BE2C (cell line): ENCODE measurements around the gene FRY.

ENCODE experiments used
- DNase-seq: peaks from one replicate; pipeline ENCODE4 v3.0.0-alpha.2; 2020
- H3K27me3 ChIP-seq: fragments of 250-450 bp; sonication (Bioruptor Pico); 2 replicates; pipeline ENCODE4 v1.5.1; 2020; ENCODE audit warnings: mild to moderate bottlenecking
- H3K36me3 ChIP-seq: fragments of 250-450 bp; sonication (Bioruptor Pico); 2 replicates; pipeline ENCODE4 v1.5.1; 2020; ENCODE audit warnings: mild to moderate bottlenecking
- H3K4me1 ChIP-seq: fragments of 250-450 bp; sonication (Bioruptor Pico); 2 replicates; pipeline ENCODE4 v1.5.1; 2020
- H3K4me3 ChIP-seq: 2 replicates; pipeline ENCODE4 v1.5.1; 2011; ENCODE audit warnings: low read depth, low read length
- H3K9me3 ChIP-seq: fragments of 250-450 bp; sonication (Bioruptor Pico); 2 replicates; pipeline ENCODE4 v1.5.1; 2020
- TF ChIP-seq, protein P1 (sequence below): IDR thresholded peaks from 2 replicates; pipeline ENCODE4 v1.5.1; 2012; ENCODE audit warnings: mild to moderate bottlenecking, low read depth, low read length

The FRY gene

DNA sequence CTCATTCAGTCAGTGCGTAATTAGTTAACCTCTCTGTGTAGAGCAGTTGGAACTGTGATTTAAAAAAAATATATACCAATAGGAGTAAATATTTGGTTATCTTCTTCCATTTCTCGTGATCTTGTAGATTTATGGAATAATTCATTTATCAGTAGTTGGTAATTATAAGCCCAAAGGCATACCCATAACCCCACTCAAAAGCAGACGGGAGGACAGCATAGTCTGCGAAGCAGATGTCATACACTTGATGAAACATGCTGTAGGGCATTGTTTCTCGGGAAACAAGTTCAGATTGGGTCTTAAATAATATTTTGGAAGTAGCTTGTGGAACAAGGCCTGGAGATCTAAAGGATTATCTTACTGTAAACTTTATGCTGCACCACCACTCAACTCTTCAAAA is 119.7 kb downstream of the FRY start:
- H3K4me3 ChIP-seq, result no peak overlapping the region
- no peak for DNase-seq
- TF ChIP-seq, protein P1, sequence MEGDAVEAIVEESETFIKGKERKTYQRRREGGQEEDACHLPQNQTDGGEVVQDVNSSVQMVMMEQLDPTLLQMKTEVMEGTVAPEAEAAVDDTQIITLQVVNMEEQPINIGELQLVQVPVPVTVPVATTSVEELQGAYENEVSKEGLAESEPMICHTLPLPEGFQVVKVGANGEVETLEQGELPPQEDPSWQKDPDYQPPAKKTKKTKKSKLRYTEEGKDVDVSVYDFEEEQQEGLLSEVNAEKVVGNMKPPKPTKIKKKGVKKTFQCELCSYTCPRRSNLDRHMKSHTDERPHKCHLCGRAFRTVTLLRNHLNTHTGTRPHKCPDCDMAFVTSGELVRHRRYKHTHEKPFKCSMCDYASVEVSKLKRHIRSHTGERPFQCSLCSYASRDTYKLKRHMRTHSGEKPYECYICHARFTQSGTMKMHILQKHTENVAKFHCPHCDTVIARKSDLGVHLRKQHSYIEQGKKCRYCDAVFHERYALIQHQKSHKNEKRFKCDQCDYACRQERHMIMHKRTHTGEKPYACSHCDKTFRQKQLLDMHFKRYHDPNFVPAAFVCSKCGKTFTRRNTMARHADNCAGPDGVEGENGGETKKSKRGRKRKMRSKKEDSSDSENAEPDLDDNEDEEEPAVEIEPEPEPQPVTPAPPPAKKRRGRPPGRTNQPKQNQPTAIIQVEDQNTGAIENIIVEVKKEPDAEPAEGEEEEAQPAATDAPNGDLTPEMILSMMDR, result no peak
- no peaks in the 10 kb centered on the region for H3K27me3 ChIP-seq
- H3K9me3 ChIP-seq, result no peaks in the 10 kb centered on the region
- peaks cover 7% of the 10 kb centered on the region; the same call in 1 of the 2 replicates for H3K36me3 ChIP-seq
- H3K4me1 ChIP-seq, result peaks cover 35% of the 10 kb centered on the region

DNA sequence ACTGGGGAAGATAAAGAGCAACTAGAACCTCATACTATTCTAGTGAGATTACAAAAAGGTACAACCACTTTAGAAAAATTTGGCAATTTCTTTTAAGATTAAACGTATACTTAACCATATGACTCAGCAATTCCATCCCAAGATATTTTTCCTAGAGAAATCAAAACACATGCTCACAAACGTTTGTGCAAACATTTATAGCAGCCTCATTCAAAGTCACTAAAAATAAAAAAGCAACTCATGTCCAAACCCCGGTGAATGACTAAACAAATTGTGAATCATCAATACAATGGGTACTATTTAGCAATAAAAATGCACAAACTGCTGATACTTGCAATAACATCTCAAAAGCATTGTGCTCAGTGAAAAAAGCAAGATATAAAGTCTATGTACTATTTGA is 121.5 kb downstream of the FRY start:
- H3K36me3 ChIP-seq, result peaks cover 7% of the 10 kb centered on the region; the same call in 1 of the 2 replicates
- peaks cover 22% of the 10 kb centered on the region for H3K4me1 ChIP-seq
- no peak overlapping the region for H3K4me3 ChIP-seq
- no peak for DNase-seq
- H3K9me3 ChIP-seq, result no peaks in the 10 kb centered on the region
- TF ChIP-seq, protein P1, result no peak
- H3K27me3 ChIP-seq, result no peaks in the 10 kb centered on the region

DNA sequence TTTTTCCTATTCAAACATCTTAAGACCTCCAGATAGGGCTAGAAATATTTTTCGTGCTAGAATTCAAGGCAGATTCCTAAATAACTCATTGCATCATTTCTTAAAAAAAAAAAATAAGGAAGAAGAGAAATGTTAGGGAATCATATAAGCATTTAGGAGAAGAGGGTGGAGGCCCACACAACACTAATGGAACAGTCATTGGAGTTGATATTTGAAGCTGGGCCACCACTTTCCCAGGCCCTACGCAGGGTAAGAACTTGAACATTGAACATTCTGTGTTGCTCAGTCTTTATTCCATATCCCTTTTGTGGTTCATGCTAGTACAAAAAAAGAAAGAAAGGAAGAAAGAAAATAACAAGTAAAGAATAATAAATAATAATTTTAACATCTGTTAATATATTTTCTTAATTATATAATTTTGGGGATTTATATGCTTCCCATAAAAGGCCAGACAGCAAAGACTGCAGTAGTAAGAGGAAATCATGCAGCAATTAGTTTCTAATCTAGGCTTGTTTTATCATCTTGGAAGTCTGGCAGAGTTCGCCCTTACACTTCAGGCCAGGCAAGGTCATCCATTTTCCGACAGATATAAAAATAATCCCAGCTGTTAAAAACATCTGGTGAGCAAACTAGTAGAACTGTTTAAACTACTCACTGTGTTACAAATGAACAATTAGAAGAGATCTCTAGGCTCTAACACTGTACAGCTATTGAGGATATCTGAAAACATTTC is 127.7 kb downstream of the FRY start:
- peak; percentile 37 for DNase-seq
- H3K27me3 ChIP-seq, result no peaks in the 10 kb centered on the region
- no peaks in the 10 kb centered on the region for H3K9me3 ChIP-seq
- H3K4me1 ChIP-seq, result peaks cover 8% of the 10 kb centered on the region
- H3K4me3 ChIP-seq, result 0 out of 2 replicates have a peak overlapping the region, but pooled peaks have one; percentile 1
- TF ChIP-seq, protein P1, result no peak
- peaks cover 10% of the 10 kb centered on the region; the same call in 1 of the 2 replicates for H3K36me3 ChIP-seq

DNA sequence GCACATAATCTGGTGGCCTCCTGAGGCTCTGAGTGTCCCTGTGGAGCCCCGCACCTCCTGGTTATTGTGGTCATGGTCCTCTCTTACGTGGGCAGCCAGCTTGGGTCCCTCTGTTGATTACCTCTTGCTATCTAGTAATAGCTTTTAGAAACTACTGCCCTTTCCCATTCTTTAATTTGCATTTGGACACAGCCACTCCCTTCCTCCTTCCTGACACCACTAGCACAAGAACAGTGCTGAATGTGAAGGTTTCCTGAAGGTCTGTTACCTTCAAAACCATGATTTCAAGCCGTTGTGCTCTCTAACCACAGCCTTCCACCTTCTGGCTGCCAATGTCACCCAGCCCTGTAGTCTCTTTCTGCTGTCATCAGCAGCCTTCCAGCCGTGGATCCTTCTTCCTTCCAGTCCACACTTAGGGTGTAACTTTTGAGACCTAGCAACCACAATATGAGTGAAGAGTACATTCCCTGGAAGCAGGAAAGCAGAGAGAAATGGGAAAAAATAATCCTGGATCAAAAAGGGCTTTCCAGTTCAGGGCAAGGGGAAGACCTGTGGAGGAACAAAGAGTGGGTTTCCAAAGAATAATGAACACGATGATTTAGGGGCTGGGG is 130.9 kb downstream of the FRY start:
- no peak for DNase-seq
- H3K36me3 ChIP-seq, result peaks cover 14% of the 10 kb centered on the region; the same call in 1 of the 2 replicates
- H3K27me3 ChIP-seq, result no peaks in the 10 kb centered on the region
- no peaks in the 10 kb centered on the region for H3K9me3 ChIP-seq
- peaks cover 8% of the 10 kb centered on the region for H3K4me1 ChIP-seq
- TF ChIP-seq, protein P1, result no peak
- H3K4me3 ChIP-seq, result no peak overlapping the region

DNA sequence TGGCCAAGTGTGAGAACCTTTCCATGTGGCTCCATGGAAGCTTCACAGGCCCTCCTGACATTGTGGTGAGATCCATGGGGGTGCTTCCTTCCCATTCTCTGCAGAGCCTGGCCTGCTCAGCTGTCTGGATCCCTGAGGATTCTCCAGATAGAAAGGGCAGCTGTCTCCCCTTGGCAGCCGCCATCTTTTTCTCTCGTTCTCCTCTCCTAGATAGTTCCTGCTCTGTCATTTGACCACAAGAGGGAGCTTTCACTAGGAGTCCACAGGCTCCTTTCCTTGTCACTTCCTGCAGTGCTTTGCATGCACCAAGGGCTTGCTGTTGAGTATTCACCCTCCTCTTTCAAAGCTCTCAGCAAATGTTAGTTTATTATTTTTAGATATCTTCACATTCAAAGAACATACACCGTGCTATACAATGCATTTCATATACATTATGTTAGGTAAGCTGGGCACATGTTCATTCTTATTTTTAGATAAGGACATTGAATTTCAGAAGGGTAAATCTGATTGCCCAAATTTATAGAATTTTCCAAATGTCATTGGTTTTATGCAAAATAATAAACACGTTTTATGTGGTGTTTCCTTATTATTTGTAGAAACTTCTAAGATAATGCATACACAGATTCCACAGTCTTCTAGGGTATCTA is 133.2 kb downstream of the FRY start:
- H3K36me3 ChIP-seq, result peaks cover 14% of the 10 kb centered on the region; the same call in 1 of the 2 replicates
- no peaks in the 10 kb centered on the region for H3K9me3 ChIP-seq
- H3K27me3 ChIP-seq, result no peaks in the 10 kb centered on the region
- peak; percentile 73 for DNase-seq
- no peak overlapping the region for H3K4me3 ChIP-seq
- TF ChIP-seq, protein P1, result peak; percentile 98
- H3K4me1 ChIP-seq, result peaks cover 5% of the 10 kb centered on the region
